ENCODE results near the gene DNM2.

Gene DNM2

DNA sequence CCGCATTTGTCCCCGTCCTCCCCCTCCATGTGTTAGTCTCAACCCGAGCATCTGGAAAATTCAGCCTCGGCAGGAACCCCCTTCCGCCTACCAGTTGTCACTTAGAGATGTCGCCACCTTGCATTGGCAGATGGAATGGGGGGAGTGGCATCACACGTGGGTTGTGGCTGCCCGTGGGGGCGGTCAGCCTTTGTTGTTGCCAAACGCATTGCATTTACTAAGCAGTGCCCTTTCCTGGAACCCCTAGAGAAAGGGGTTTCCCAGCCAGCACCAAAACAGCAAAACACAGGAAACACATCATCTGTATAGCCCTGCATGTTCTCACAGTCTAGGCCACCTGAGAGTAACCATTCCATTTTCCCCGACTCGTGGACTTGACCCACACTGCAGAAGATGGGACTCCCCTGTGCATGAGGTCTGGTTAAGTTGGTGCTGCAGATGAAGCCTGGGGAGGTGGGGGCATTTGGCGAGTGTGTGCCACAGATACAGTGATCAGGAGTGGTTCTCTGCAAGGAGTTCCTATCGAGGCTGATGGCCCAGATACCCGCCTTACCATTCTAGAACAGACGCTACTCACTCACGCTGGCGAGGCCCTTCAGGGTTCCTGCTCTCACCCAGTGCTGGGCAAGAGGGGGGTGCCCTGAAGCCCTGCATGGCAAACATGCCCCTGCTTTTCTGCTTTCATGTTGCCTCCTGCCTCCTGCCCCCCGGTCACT is 79.8 kb downstream of the DNM2 start:
- TF ChIP-seq, protein P1, sequence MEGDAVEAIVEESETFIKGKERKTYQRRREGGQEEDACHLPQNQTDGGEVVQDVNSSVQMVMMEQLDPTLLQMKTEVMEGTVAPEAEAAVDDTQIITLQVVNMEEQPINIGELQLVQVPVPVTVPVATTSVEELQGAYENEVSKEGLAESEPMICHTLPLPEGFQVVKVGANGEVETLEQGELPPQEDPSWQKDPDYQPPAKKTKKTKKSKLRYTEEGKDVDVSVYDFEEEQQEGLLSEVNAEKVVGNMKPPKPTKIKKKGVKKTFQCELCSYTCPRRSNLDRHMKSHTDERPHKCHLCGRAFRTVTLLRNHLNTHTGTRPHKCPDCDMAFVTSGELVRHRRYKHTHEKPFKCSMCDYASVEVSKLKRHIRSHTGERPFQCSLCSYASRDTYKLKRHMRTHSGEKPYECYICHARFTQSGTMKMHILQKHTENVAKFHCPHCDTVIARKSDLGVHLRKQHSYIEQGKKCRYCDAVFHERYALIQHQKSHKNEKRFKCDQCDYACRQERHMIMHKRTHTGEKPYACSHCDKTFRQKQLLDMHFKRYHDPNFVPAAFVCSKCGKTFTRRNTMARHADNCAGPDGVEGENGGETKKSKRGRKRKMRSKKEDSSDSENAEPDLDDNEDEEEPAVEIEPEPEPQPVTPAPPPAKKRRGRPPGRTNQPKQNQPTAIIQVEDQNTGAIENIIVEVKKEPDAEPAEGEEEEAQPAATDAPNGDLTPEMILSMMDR (IDR thresholded peaks at IDR 0.05; ENCODE audit: low read depth, low read length) = no peak
- no peak for TF ChIP-seq EZH2phosphoT487 (IDR thresholded peaks at IDR 0.05; ENCODE audit: low read depth)
- H4K20me1 ChIP-seq (ENCODE audit: insufficient read depth, low read length) = no peaks in the 10 kb centered on the region
- H3K27me3 ChIP-seq (ENCODE audit: low read depth, low read length) = no peaks in the 10 kb centered on the region
- no peak overlapping the region for H2AFZ ChIP-seq (ENCODE audit: low read depth, low read length)
- peaks cover 31% of the 10 kb centered on the region for H3K36me3 ChIP-seq (replicated peaks; ENCODE audit: low read depth, low read length)
- H3K9ac ChIP-seq (ENCODE audit: low read length) = no peak overlapping the region
- H3K79me2 ChIP-seq (ENCODE audit: low read length) = no peaks in the 10 kb centered on the region
- no peak overlapping the region for H3K27ac ChIP-seq (ENCODE audit: low read length)
- no peak overlapping the region for H3K4me3 ChIP-seq (ENCODE audit: low read length)
- no peaks in the 10 kb centered on the region for H3K9me3 ChIP-seq (ENCODE audit: insufficient read depth, low read length)
- no peaks in the 10 kb centered on the region for H3K4me1 ChIP-seq (ENCODE audit: low read length)
- H3K4me2 ChIP-seq (ENCODE audit: low read length) = no peak overlapping the region

DNA sequence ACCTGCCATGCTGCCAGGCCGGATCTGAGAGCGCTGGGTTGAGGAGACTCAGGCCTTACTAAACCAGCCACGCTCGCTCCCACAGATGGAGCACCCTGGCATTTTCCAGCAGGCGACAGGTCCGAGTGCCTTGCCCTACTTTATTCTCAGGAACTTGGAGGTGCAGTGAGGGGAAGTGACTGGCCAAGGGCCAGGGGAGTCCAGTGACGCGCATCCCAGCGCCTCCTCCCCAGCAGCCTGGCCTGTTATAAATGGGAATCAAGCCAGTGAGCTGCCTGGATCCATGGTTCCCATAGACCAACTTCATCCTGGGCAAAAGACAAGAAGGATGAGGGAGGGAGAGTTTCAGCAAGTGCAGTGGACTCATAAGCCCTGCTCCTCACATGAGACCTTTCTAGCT is 82.6 kb downstream of the DNM2 start:
- Histone ChIP-seq H3K9me3 (ENCODE audit: insufficient read depth, low read length) (no peaks in the 10 kb centered on the region), H3K36me3 (replicated peaks; ENCODE audit: low read depth, low read length) (peaks cover 27% of the 10 kb centered on the region), H2AFZ (ENCODE audit: low read depth, low read length) (no peak overlapping the region), H3K4me1 (ENCODE audit: low read length) (no peaks in the 10 kb centered on the region), H3K27me3 (ENCODE audit: low read depth, low read length) (no peaks in the 10 kb centered on the region), H3K27ac (ENCODE audit: low read length) (no peak overlapping the region), H3K4me3 (ENCODE audit: low read length) (no peak overlapping the region), H3K79me2 (ENCODE audit: low read length) (no peaks in the 10 kb centered on the region), H4K20me1 (ENCODE audit: insufficient read depth, low read length) (no peaks in the 10 kb centered on the region), H3K4me2 (ENCODE audit: low read length) (no peak overlapping the region), H3K9ac (ENCODE audit: low read length) (no peak overlapping the region)
- TF ChIP-seq, protein P1 (IDR thresholded peaks at IDR 0.05; ENCODE audit: low read depth, low read length) = no peak
- no peak for TF ChIP-seq EZH2phosphoT487 (IDR thresholded peaks at IDR 0.05; ENCODE audit: low read depth)

DNA sequence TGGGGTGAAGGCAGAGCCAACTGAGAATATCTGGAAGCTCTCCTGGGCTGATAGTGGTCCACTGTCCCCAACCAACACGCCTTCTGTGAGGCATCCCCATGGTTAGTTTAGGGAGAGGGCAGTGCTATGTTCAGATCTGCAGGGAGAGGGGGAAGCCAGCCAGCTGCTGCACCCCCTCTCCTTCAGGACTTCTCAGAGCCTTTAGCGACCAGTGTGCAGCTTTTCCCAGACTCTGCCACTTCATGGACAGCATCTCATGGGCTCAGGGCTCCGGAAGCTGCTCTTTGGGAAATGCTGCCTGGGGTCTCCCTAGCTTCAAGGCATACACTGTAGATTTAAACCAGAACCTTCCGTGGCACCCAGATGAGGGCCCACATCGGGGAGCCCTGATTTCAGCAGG is 84.6 kb downstream of the DNM2 start:
- peaks cover 16% of the 10 kb centered on the region for H3K36me3 ChIP-seq (replicated peaks; ENCODE audit: low read depth, low read length)
- no peaks in the 10 kb centered on the region for H3K27me3 ChIP-seq (ENCODE audit: low read depth, low read length)
- no peak overlapping the region for H3K27ac ChIP-seq (ENCODE audit: low read length)
- H2AFZ ChIP-seq (ENCODE audit: low read depth, low read length) = no peak overlapping the region
- H3K4me3 ChIP-seq (ENCODE audit: low read length) = no peak overlapping the region
- H4K20me1 ChIP-seq (ENCODE audit: insufficient read depth, low read length) = no peaks in the 10 kb centered on the region
- H3K4me2 ChIP-seq (ENCODE audit: low read length) = no peak overlapping the region
- H3K4me1 ChIP-seq (ENCODE audit: low read length) = no peaks in the 10 kb centered on the region
- no peaks in the 10 kb centered on the region for H3K79me2 ChIP-seq (ENCODE audit: low read length)
- no peaks in the 10 kb centered on the region for H3K9me3 ChIP-seq (ENCODE audit: insufficient read depth, low read length)
- TF ChIP-seq, protein P1 (IDR thresholded peaks at IDR 0.05; ENCODE audit: low read depth, low read length) = no peak
- no peak for TF ChIP-seq EZH2phosphoT487 (IDR thresholded peaks at IDR 0.05; ENCODE audit: low read depth)
- H3K9ac ChIP-seq (ENCODE audit: low read length) = no peak overlapping the region

DNA sequence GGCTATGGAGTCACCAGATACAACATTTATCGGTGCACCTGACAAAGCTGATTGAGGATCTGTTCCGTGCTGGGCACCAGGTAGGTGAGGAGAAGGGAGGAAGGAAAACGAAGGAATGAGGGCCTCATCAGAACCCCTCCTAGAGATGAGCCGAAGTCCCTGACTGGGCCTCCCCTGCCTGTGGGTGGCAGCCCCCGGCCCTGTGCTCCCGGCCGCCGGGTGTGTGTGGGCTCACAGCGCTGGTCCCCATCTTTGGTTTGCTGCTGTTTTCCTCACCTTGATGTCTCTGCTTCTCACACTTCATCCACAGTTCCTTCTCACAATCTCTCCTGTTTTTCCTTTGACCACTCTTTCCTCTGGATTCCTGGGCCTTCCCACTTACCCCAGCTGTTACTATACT is 85.4 kb downstream of the DNM2 start:
- TF ChIP-seq, protein P1 (IDR thresholded peaks at IDR 0.05; ENCODE audit: low read depth, low read length) = no peak
- TF ChIP-seq EZH2phosphoT487 (IDR thresholded peaks at IDR 0.05; ENCODE audit: low read depth) = no peak

More for the DNA sequence above, 85.4 kb downstream of the DNM2 start:
- H3K4me2 ChIP-seq (ENCODE audit: low read length) = no peak overlapping the region
- no peak overlapping the region for H3K4me3 ChIP-seq (ENCODE audit: low read length)
- H3K27me3 ChIP-seq (ENCODE audit: low read depth, low read length) = no peaks in the 10 kb centered on the region
- no peak overlapping the region for H3K9ac ChIP-seq (ENCODE audit: low read length)
- H2AFZ ChIP-seq (ENCODE audit: low read depth, low read length) = no peak overlapping the region
- H3K79me2 ChIP-seq (ENCODE audit: low read length) = no peaks in the 10 kb centered on the region
- H3K4me1 ChIP-seq (ENCODE audit: low read length) = no peaks in the 10 kb centered on the region
- H3K36me3 ChIP-seq (replicated peaks; ENCODE audit: low read depth, low read length) = peaks cover 16% of the 10 kb centered on the region
- no peaks in the 10 kb centered on the region for H4K20me1 ChIP-seq (ENCODE audit: insufficient read depth, low read length)
- H3K9me3 ChIP-seq (ENCODE audit: insufficient read depth, low read length) = no peaks in the 10 kb centered on the region
- H3K27ac ChIP-seq (ENCODE audit: low read length) = no peak overlapping the region

All from OCI-LY3 (cell line).